ENCODE measurements around the gene ABTB2. TPM values are rescaled to one million over a fixed set of nuclear protein-coding genes. Genes with fewer than 3 reads are reported as not detected.

The ABTB2 gene
- total RNA-seq, 4 donors from 2014 or later, result 5.4 to 15.6 (median 12.8) TPM

GRCh38 chr11:34105079-34105956 is 252.5 kb downstream of the ABTB2 start, which contains the start of gene NAT10:
TSS of gene NAT10 (plus strand) at chr11:34105629. CDS start at chr11:34108226, 2,597 bp downstream.
- peaks cover 27% of the 10 kb centered on the region for H3K4me1 ChIP-seq
- peaks cover 41% of the 10 kb centered on the region for H3K36me3 ChIP-seq
- H3K27me3 ChIP-seq, result no peaks in the 10 kb centered on the region
- 0% methylated on average over 44 of the region's 55 CpGs for WGBS
- DNase-seq (ENCODE audit: low spot score in 2 of 2), result peak; percentile 98 to 99
- H3K4me3 ChIP-seq, result peak within 1 kb of the TSS; percentile 71
- no peaks in the 10 kb centered on the region for H3K9me3 ChIP-seq
- TF ChIP-seq EP300 (IDR thresholded peaks at IDR 0.05), result no peak
- TF ChIP-seq, protein P1, sequence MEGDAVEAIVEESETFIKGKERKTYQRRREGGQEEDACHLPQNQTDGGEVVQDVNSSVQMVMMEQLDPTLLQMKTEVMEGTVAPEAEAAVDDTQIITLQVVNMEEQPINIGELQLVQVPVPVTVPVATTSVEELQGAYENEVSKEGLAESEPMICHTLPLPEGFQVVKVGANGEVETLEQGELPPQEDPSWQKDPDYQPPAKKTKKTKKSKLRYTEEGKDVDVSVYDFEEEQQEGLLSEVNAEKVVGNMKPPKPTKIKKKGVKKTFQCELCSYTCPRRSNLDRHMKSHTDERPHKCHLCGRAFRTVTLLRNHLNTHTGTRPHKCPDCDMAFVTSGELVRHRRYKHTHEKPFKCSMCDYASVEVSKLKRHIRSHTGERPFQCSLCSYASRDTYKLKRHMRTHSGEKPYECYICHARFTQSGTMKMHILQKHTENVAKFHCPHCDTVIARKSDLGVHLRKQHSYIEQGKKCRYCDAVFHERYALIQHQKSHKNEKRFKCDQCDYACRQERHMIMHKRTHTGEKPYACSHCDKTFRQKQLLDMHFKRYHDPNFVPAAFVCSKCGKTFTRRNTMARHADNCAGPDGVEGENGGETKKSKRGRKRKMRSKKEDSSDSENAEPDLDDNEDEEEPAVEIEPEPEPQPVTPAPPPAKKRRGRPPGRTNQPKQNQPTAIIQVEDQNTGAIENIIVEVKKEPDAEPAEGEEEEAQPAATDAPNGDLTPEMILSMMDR (IDR thresholded peaks at IDR 0.05), result no peak
- peak in 1 of 2 donors; percentile 90 for TF ChIP-seq POLR2A (IDR thresholded peaks at IDR 0.05)
- TF ChIP-seq POLR2AphosphoS5 (IDR thresholded peaks at IDR 0.05), result peak; percentile 95 to 99 (median 99)
- H3K27ac ChIP-seq, result peak within 1 kb of the TSS; percentile 91

DNA sequence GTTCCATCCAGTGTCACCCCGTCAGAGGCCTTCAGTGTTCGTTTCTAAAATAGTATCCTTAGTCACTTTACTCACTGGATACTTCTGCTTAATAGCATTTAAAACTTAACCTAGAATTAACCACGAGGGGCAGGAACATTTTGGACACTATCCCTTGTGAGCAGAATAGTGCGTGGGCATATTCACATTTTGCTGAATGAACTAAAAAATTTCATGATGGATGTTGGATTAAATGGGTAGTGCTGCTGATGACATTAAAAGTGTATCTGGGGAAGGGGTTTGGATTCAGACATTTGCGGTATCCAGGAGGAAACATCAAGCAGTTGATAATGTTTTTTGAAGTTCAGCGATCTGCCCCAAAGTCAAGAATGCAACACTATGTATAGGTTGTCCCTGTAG is 253.1 kb downstream of the ABTB2 start:
- H3K27ac ChIP-seq, result peak overlapping the region; percentile 91
- no peaks in the 10 kb centered on the region for H3K9me3 ChIP-seq
- no peaks in the 10 kb centered on the region for H3K27me3 ChIP-seq
- peak overlapping the region; percentile 71 for H3K4me3 ChIP-seq
- H3K4me1 ChIP-seq, result peaks cover 27% of the 10 kb centered on the region
- DNase-seq (ENCODE audit: low spot score in 2 of 2), result no peak
- peaks cover 41% of the 10 kb centered on the region for H3K36me3 ChIP-seq
- WGBS, result 26% methylated on average over 6 of the region's 6 CpGs
- TF ChIP-seq POLR2AphosphoS5 (IDR thresholded peaks at IDR 0.05) (no peak), POLR2A (IDR thresholded peaks at IDR 0.05) (no peak), EP300 (IDR thresholded peaks at IDR 0.05) (no peak)
- TF ChIP-seq, protein P1 (IDR thresholded peaks at IDR 0.05), result no peak

Other genes with a start within 250 kb of the ABTB2 start
- gene CAT, start 80.9 kb upstream of the ABTB2 start, total RNA-seq, result 100 to 1,000 TPM; 122 to 193 (median 133) TPM
- 10 to 100 TPM in 3 of 4 donors, 1 to 10 TPM in 1; 7.9 to 20.4 (median 11.9) TPM for gene ELF5, start 155.8 kb upstream of the ABTB2 start, total RNA-seq